H7 (cell line): ENCODE measurements around the gene DIP2C. TPM values are rescaled to one million over a fixed set of nuclear protein-coding genes. Genes with fewer than 3 reads are reported as not detected.

Experiments
- DNase-seq: peaks from one replicate; pipeline ENCODE4 v3.0.0; 2012
- H3K27me3 ChIP-seq: 2 replicates; pipeline ENCODE4 v1.6.0; 2011; ENCODE audit warnings: mild to moderate bottlenecking, low read length; ENCODE audit not compliant: control insufficient read depth, insufficient read depth
- H3K36me3 ChIP-seq: replicated peaks from 2 replicates; pipeline ENCODE4 v1.5.1; 2011; ENCODE audit warnings: low read length; ENCODE audit not compliant: control insufficient read depth, insufficient read depth
- H3K4me3 ChIP-seq: 2 replicates; pipeline ENCODE4 v1.5.1; 2011; ENCODE audit warnings: low read depth, mild to moderate bottlenecking, control low read depth, low read length, moderate library complexity; ENCODE audit not compliant: insufficient read depth
- total RNA-seq: library from RNA; depleted of rRNA; stranded (reverse); fragments of >200 nt; shearing (Covaris generic); gene quantifications from 2 replicates; pipeline ENCODE4 v1.2.3, GENCODE V29; 2014

DIP2C gene
- total RNA-seq, 1 experiment from 2014 or later: 4.8 TPM

DNA sequence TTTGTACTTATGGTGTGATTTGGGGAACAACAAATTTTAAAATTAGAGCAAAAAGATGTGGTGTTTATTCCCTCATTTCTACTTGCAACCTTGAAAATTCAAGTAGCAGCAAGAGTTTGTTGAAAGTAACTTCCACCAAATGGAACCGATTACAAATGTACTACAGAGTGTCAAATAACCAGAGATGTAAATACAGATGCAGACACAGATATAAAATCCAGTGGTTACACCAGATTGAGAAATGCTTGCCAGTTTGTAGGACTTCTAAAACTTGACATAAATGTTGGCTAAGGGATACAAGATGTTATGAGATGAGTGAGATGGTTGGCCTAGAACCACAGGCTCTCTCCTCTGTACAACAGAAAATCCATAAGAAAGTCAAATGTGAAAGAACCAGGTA is 162.1 kb downstream of the DIP2C start:
- no peak for DNase-seq
- Histone ChIP-seq H3K4me3 (no peak overlapping the region), H3K27me3 (no peaks in the 10 kb centered on the region), H3K36me3 (no peaks in the 10 kb centered on the region)

DNA sequence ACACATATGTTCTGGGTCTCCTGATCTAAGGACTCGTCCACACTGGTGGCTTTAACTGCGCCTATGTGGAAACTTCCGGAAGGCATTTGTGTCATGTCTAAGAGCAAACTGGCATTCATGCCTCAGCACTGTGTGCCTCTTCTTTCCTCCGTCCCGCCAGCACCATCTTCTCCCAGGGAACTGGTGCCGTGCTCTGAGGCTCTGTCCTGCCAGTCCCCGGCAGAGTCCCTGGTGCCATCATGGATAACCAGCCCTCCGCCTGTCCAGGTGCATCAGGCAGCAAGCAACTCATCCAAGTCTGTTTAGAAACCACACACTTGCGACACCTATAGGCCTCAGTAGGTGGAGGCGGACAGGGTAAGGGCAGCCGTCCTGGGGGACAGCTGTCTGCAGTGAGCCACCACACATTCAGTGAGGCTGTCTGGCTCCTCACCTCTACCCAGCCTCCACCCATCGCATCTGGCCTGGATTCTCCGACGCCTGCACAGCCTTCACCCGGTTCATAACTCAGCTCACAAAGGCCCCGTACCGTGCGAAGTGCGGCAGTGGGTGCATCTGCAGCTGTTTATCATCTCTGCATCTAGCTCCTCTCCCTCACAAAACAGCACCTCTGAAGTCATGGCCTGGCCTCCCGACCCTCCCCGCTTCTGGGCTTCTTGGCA is 162.7 kb downstream of the DIP2C start:
- no peak overlapping the region for H3K4me3 ChIP-seq
- no peaks in the 10 kb centered on the region for H3K36me3 ChIP-seq
- no peaks in the 10 kb centered on the region for H3K27me3 ChIP-seq
- DNase-seq: peak; percentile 84

DNA sequence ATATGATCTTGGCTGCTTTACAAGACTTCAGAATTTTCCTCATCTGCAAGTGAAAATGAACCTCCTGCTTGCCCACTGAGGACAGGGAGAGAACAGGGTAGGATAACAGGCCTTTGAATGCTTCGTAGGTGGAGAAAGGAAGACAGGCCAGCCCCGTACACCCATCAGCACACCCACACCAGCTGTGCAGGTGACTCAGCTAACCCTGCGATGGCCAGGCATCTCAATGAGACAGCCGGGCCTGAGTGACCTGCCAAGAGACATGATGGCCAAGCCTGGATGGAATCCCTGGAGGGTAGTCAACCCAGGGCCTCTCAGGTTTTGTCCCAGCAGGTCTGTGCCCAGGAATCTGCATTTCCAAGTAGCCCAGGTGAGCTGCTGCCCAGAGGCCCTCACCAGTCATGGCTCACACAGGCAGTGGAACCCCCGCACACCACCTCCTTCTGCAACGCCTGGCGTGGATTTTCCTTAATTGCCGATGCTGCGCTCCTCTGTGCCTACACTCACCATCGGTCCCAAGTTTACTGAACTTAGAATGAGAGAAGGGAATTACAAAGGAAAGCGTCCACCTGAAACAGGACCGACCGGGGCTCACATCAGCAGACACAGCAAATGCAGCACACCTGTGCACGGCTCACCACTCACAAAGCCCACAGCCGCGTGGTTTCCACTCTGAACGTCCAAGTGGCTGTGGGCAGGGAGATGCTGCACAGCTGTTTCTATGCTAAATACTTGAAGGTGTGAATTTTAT is 163.7 kb downstream of the DIP2C start:
- H3K27me3 ChIP-seq: no peaks in the 10 kb centered on the region
- no peak overlapping the region for H3K4me3 ChIP-seq
- no peaks in the 10 kb centered on the region for H3K36me3 ChIP-seq
- peak; percentile 40 for DNase-seq

DNA sequence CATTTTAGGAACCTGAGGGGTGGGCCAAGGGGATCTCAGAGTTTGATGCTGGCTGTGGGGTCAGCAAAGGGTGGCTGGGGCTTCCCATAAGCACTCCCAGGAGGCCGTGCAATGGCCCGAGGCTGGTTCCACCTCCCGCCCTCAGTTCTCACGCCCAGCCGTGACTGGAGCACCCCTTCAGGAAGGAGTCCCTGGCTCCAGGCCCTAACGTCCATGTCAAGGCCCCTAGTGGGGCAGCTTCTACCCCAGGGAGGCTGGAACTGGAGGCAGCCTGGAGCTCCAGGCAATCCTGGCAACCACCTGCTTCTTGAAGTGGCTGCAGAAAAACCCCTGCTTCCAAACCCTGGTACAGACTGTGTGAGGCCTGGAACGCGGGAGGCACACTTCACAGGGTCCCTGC is 165.5 kb downstream of the DIP2C start:
- no peaks in the 10 kb centered on the region for H3K27me3 ChIP-seq

DNA sequence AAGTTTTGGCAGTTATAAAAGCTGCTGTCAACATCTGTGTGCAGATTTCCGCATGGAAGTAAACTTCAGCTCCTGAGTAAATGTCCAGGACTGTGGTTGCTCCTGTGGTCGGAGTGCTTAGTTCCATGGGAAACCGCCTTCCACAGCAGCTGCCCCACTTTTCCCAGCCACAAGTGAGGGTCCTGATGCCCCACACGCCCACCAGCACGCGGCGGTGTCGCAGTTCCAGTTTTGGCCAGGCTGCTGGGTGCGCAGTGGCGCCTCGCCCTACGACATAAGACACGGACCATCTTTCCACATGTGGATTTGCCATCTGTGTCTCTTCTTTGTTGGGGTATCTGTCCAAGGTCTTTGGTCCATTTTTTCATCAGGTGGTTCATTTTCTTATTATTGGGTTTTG is 167.1 kb downstream of the DIP2C start:
- Histone ChIP-seq H3K4me3 (no peak overlapping the region), H3K36me3 (no peaks in the 10 kb centered on the region), H3K27me3 (no peaks in the 10 kb centered on the region)
- DNase-seq: peak; percentile 38

More for the DNA sequence above, 165.5 kb downstream of the DIP2C start:
- no peak overlapping the region for H3K4me3 ChIP-seq
- no peaks in the 10 kb centered on the region for H3K36me3 ChIP-seq
- DNase-seq: peak; percentile 38

DNA sequence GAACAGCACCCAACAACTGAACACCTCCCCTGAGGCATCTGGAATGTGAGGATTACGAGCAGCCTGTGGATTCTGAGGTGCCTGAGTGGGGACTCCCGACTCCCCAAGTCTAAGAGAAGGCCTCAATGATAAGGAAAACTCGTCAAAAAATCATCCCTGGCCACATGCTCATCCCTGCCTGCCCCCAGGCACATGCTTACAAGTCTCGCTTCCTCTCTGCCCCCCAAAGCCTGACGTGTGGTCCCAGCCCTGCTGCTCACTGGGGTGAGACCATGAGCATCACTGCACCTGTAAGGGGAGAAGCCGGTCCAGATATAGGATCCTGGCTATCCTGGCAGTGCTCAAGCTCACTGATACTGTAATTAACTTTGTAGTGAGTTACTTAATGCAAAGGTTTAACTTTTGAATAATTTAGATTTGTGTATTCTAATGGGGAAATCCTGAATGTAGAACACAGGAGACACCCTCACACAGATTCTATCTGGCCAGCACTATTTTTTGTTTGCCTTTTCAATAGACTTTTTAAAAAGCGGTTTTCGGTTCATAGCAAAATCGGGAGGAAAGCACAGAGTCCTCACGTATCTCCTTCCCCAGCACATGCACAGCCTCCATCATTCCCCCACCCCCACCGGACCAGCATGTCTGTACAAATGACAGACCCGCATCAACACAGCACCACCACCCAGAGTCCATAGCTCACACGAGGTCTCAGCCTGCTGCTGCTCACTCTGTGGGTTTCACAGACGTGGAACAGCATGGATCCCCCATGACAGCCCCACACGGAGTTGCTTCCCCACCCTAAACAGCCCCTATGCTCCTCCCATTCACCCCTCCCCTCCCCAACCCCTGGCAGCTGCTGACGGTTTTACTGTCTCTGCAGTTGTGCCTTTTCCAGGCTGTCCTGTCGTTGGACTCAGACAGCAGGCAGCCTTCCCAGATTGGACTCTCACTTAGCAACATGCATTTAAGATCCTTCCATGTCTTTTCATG is 167.9 kb downstream of the DIP2C start:
- Histone ChIP-seq H3K4me3 (no peak overlapping the region), H3K27me3 (no peaks in the 10 kb centered on the region), H3K36me3 (no peaks in the 10 kb centered on the region)
- DNase-seq: peak; percentile 64

DNA sequence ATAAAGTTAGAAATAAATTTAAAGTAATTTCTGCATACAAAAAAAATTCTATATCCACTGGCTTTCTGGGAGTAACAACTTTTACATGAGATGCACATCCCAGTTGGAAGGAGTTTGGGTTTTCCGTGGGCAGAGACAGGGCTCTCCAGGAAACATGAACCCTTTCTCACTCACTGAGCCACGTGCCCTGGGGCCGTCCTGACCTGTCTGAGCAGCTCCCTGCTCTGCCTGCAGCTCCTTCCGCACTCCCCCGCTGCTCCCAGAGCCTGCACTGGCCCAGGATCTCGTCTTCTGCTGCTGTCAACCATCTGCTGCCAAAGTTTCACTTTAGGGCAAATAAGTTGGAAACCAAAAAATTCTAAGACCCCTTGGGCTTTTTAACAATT is 169.1 kb downstream of the DIP2C start:
- Histone ChIP-seq H3K4me3 (no peak overlapping the region), H3K27me3 (no peaks in the 10 kb centered on the region), H3K36me3 (no peaks in the 10 kb centered on the region)
- DNase-seq: peak; percentile 72

DNA sequence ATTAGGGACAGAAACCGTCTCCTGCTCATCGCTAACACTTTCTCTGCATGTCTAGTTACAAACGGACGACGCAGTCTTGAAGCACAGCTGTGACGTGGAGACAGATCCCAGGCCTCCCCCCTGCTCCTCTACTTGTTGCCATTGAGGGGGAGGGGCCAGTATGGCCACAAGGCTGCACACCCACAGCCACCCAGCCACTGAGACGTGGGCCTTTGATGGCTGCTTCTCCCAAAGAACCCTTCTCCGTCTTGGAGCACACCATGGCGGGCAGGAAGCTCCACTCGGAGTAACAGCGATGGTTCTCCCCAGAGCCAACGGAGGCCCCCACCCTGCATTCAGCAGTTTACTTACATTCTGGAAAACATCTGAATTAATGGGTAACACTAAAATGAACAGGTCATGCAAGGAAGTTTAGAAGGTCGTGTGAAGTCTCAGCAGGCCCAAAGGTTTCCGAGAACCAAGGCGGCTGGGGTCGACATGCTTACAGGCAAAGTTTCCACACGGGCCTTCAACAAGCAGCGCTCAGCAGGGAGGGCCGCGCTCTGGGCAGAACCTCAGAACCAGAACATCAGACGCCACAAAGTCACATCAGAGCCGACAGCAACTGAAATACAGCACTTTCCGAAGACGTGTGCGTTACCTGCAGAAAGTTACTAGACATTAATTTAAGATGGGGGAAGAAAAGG is 169.6 kb downstream of the DIP2C start:
- Histone ChIP-seq H3K4me3 (no peak overlapping the region), H3K36me3 (no peaks in the 10 kb centered on the region), H3K27me3 (no peaks in the 10 kb centered on the region)
- peak; percentile 35 for DNase-seq

DNA sequence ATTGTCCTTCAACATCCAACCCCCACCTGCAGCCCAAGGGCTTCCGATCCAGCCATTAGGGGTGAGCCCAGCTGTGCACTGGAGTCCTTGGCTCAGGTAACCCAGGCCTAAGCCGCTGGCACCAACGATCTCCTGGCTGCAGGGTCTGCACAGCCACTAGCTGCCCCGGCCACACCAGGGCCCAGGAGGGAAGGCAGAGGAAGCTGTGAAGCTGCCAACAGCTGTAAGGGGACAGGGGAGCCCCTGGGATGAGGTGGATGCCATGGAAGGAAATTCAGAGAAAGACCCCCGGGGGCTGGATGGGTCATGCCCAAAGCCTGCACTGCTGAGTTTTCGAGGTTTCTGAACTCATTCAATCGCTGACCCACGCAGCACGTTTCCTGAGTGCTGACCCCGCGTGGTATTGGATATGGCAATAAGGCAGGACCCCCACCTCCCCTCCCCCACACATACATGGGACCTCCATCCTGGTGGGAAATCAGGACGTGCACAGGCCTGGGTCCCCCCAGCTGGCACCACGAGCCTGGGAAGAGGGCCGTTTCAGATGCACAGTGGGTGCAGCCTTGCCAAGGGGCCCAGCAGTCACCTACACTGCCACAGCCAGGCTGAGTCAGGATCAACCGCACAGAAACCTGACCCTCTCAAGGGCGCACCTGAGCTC is 170.3 kb downstream of the DIP2C start:
- no peaks in the 10 kb centered on the region for H3K36me3 ChIP-seq
- H3K27me3 ChIP-seq: no peaks in the 10 kb centered on the region
- no peak overlapping the region for H3K4me3 ChIP-seq
- DNase-seq: peak; percentile 30

DNA sequence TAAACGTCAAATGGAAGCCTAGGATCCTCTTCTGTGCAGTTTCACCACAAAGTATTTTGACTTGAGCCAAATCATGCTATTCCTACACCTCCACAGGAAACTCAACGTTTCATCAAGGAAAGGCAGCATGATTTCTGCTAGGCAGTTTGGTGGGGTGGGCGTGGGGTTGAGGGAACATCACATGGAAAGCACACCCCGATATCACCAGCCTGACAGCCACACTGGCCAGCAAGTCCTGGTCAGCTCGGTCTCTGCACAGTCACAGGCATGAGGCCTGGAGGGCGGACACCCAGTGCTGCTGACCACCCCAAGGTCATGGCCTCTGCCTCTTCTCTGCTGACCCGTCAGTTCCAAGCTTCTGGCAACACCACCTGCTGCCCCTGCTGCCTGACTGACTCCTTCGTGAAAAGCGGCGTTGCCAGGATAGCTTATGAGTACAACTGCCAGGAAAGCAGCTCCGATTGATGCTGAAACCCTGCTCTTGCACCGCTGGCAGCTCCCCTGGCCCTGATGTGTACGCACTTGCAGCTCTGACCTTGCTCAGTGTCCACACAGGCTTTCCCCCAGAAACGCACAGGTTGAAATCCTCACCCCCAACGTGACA is 171.5 kb downstream of the DIP2C start:
- H3K36me3 ChIP-seq: no peaks in the 10 kb centered on the region
- no peaks in the 10 kb centered on the region for H3K27me3 ChIP-seq
- DNase-seq: peak; percentile 21
- no peak overlapping the region for H3K4me3 ChIP-seq

DNA sequence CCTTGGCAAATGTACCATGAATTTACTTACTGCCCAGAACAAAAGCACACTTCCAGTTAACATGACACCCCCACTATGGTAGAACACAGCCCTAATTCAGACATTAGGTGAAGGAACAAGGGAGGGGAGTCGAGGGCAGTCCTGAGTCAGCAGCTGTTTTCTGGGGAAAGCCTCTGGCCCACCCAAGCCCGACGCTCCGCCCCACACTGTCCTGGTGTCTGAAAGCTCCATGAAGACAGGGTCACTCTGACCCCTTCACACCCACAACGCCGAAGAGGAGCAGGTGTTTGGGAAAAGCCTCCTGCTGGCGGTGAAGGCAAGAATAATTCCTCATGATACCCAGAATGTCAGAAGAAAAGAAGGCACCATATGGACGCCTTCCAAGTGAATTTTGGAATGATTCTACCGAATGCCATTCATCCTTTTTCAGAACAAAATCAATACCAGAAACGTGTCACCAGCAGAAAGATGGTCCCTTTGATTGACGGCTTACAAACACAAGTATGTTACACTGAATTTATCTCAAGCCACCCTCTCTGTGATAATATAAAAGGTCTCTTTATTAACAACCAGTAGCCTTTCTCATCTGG is 172.1 kb downstream of the DIP2C start:
- peak; percentile 47 for DNase-seq
- H3K27me3 ChIP-seq: no peaks in the 10 kb centered on the region
- H3K36me3 ChIP-seq: no peaks in the 10 kb centered on the region
- H3K4me3 ChIP-seq: no peak overlapping the region

DNA sequence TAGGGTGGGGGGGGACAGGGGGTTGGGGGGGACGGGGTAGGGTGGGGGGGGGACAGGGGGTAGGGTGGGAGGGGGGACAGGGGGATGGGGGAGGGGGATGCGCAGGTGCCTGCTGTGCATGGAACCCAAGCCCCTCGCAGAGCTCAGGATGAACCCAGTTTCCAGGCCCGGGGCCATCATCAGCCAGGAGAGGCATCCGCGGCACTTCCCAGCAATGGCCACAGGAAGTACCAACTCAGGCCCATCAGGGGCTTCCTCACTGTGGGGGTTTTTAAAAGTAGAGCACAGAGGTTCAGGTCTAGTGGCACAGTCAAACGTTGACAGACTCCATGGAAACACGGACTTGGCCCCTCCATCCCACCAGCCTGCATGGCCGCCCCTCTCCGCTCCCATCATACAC is 172.7 kb downstream of the DIP2C start:
- no peaks in the 10 kb centered on the region for H3K36me3 ChIP-seq
- H3K27me3 ChIP-seq: no peaks in the 10 kb centered on the region
- DNase-seq: peak; percentile 68
- H3K4me3 ChIP-seq: no peak overlapping the region

DNA sequence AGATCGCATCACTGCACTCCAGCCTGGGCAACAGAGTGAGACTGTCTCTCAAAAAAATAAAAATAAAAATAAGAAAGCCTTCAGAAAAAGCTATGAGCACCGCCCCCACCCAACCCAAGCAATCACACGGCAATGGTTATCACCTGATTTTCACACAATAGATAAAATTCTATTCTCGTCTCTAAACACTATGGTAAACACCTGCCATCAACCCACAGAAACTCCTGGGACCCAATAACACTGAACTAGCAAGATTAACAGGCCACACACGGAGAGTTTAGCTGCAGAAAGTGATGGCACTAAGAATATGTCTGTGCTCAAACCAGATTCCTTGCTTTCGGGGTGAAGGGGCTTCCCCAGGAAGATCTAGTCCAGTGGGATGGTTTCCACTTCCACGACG is 173.8 kb downstream of the DIP2C start:
- H3K4me3 ChIP-seq: no peak overlapping the region
- H3K27me3 ChIP-seq: no peaks in the 10 kb centered on the region; the same call in 1 of the 2 replicates
- H3K36me3 ChIP-seq: no peaks in the 10 kb centered on the region
- no peak for DNase-seq
